NCI-H226 (cell line): ENCODE results near the gene BLNK.
"Not testable (repeated sequence)": the region's sequence is repeated elsewhere in the genome, so short reads cannot be mapped to it uniquely, and the experiment has no call there.

Experiments used
- DNase-seq: peaks from one replicate; pipeline ENCODE4 v3.0.0-alpha.2; 2015

The BLNK gene

DNA sequence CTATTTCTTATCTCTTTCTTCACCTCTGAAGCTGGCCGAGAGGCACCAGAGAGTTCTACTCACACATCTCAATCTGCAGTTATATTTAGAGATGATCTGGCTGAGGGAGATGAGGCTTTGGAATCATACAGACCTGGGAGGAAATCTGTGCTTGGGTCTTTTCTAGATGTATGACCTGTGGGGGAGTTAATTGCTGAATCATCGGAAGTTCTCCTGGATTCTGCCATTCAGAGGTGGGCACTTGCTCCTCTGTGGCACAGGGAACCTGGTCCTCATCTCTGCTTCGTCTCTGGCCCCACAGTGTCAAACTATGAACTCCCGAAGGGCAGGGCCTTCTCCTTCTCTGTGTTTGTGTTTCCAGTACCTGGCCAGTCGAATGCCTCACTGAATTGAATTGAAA, 52.5 kb downstream of the BLNK start:
- DNase-seq, result no peak

- DNase-seq, result no peak
Observed at GRCh38 chr10:96217711-96218110, 53.7 kb downstream of the BLNK start.

GRCh38 chr10:96216775-96217174, 54.6 kb downstream of the BLNK start:
- no peak for DNase-seq

GRCh38 chr10:96212911-96213310, 58.5 kb downstream of the BLNK start:
- no peak for DNase-seq

DNA sequence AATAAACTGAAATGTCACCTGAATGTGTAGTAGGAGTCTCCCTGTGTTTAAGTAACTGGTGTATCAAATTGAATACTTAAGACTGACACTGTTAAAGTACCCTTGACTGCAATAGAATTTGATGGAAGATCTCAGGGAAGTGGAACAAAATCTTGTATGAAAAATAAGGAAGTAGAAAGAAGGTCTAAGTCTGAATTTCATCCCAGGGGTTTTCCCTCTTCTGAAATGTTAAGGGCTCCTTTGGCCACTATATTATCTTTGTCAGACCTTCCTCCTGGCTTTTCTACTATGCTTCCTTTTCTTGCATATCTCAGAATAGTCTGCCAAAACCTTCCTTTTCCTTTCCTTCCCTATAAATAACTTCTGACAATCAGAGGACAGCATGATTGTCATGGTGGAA, 59.6 kb downstream of the BLNK start:
- no peak for DNase-seq

- DNase-seq, result no peak
Observed at GRCh38 chr10:96208946-96209345, 62.4 kb downstream of the BLNK start.

DNA sequence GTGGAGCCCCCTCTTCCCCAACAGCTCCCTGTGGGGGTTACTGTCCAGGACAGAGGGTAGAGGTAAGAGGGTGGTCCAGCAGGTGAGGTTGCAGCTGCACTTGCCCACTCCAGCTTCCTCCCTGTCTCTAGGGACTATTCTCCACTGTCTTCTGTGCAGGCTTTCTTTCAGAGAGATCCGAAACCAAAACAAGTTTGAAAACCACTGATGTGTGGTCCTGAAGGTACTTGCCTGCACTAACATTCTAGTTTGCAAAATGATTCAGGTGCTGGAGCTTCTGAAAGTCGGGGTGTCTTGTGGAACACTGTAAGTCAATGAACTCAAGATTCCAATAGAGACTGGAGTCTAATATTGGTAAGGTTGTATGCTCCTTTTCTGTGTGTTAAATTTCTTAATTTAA, 63.1 kb downstream of the BLNK start:
- no peak for DNase-seq

GRCh38 chr10:96205580-96205979, 65.8 kb downstream of the BLNK start:
- no peak for DNase-seq

DNA sequence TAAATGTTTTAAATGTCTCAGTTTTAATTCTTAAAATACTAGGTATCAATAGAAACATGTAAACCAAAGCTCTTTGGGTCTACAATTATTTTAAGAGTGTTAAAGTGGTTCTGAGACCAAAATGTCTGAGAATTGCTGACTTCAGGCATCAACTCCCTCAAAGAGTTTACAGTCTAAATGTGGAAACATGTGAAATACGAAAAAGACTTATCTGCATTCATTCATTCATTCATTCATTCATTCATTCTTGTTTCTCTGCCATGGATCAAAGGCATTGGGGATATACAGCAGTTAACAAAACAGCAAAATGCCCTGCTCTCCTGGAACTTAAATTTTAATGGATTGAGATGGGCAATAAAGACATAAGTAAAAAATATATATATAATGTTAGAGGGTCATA, 69.8 kb downstream of the BLNK start:
- DNase-seq, result no peak

- not testable (repeated sequence) for DNase-seq
Observed at GRCh38 chr10:96189505-96189904, 81.9 kb downstream of the BLNK start.

DNA sequence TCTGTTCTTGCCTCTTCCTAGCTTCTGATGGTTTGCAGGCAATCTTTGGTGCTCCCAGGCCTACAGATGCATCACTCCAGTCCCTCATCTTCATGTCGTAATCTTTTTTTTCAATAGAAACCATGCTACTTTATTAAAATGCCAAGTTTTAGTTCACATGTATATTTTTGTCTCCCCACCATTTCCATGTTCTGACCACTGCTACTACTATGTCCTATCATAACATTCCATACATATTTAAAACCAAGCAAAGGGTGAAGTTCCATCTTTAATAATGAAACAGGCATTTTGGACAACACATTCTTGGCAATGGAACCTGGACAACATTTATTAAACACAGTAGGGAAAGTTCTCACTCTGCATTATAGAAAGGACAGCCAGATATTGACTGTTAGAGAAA, 82.5 kb downstream of the BLNK start:
- DNase-seq, result no peak

DNA sequence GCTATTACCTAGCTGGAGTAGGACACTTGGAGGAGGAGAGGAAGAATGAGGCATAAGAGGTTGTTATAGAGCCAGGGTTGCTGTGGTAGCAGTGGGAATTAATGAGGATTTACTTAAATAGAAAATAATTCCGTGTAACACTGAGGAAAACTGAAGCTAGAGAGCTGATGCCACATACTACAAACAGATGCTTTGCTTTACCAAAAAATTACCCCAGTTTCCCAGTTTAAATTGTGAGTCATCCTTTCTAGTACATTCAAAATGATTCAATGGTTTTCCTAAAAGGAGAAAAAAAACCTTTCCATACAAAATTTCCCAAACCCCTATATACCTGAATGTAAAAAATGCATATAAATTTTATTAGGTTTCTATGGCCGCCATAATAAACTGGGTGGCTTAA, 82.9 kb downstream of the BLNK start:
- no peak for DNase-seq

DNA sequence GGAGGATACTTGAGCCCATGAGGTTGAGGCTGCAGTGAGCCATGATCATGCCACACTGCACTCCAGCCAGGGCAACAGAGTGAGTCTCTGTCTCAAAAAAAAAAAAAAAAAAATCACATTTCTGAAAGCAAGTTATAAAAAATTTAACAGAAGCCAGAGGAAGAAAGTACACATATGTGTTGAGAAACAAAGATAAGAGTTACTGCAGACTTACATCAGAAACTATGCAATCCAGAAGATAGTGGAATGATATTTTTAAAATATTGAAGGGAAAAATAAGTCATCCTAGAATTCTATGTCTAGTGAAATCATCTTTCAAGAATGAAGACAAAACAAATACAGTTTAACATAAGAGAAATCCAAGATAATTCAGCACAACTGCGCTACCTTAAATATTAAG, 94.4 kb downstream of the BLNK start:
- DNase-seq, result no peak

- DNase-seq, result no peak
Observed at GRCh38 chr10:96172666-96173065, 98.7 kb downstream of the BLNK start.

DNA sequence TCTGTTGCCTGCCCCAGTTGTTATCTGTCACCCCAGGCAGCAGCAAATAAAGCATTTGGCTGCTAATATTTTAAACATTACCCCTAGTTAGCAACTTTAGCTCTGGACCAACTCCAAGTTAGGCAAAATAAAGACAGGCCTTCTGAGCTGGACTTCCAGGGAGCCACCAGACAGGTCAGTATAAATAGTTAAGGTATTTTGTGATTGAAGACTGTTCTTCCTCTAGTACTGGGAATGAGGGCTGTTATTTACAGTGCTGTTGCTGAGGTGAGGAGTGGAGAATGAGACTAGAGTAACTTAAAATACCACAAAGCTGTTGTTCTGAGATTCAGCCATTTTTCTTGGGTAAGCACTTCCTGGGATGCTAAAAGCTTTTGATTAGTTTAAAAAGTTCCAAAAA, 101.1 kb downstream of the BLNK start:
- DNase-seq, result no peak

GRCh38 chr10:96168546-96168945, 102.8 kb downstream of the BLNK start:
- DNase-seq, result no peak

GRCh38 chr10:96165726-96166125, 105.6 kb downstream of the BLNK start:
- no peak for DNase-seq

- no peak for DNase-seq
Observed at GRCh38 chr10:96153070-96153469, 118.3 kb downstream of the BLNK start.

DNA sequence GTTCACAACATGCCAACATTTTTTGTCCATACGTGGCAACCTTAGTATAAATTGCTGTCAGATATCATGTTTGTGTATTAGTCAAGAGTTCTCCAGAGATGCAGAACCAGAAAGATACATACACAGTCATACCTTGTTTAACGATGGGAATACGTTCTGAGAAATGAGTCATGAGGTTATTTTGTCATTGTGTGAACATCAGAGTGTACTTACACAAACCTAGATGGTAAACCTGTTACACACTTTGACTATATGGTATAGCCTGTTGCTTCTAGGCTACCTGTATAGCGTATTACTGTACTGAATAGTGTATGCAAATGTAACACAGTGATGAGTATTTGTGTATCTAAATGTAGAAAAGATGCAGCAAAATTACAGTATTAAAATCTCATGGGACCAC, 118.9 kb downstream of the BLNK start:
- no peak for DNase-seq
